H9 (cell line): Measurements from ENCODE around the gene RPRD1B. TPM values are rescaled to one million over a fixed set of nuclear protein-coding genes. Genes with fewer than 3 reads are reported as not detected.

Source experiments
- DNase-seq: peaks from one replicate; pipeline ENCODE4 v3.0.0-alpha.2; 2017
- H2AFZ ChIP-seq: one replicate; pipeline ENCODE4 v1.6.1; 2013; ENCODE audit warnings: mild to moderate bottlenecking, low read length, control low read depth, moderate library complexity
- H2AK5ac ChIP-seq: 2 replicates; pipeline ENCODE4 v1.6.1; 2013; ENCODE audit warnings: low read length, control low read depth, mixed read lengths; ENCODE audit not compliant: insufficient read length
- H2BK120ac ChIP-seq: one replicate; pipeline ENCODE4 v1.6.1; 2013; ENCODE audit warnings: low read depth, mild to moderate bottlenecking, low read length, control low read depth, inconsistent platforms; ENCODE audit not compliant: poor library complexity, severe bottlenecking
- H2BK12ac ChIP-seq: 2 replicates; pipeline ENCODE4 v1.6.1; 2013; ENCODE audit warnings: low read length, control low read depth, mixed read lengths, low read depth; ENCODE audit not compliant: insufficient read length
- H2BK15ac ChIP-seq: 2 replicates; pipeline ENCODE4 v1.6.1; 2013; ENCODE audit warnings: low read depth, low read length, control low read depth
- H2BK20ac ChIP-seq: one replicate; pipeline ENCODE4 v1.6.1; 2013; ENCODE audit warnings: low read depth, mild to moderate bottlenecking, low read length, control low read depth, inconsistent platforms; ENCODE audit not compliant: poor library complexity, severe bottlenecking
- H2BK5ac ChIP-seq: 2 replicates; pipeline ENCODE4 v1.6.1; 2013; ENCODE audit warnings: low read length, control low read depth, mixed read lengths; ENCODE audit not compliant: insufficient read length
- H3K14ac ChIP-seq: 2 replicates; pipeline ENCODE4 v1.6.1; 2013; ENCODE audit warnings: low read length, control low read depth; ENCODE audit not compliant: insufficient read depth
- H3K18ac ChIP-seq: 2 replicates; pipeline ENCODE4 v1.6.1; 2013; ENCODE audit warnings: low read depth, mild to moderate bottlenecking, mixed read lengths, low read length, control low read depth; ENCODE audit not compliant: insufficient read length
- H3K23ac ChIP-seq: 2 replicates; pipeline ENCODE4 v1.6.1; 2013; ENCODE audit warnings: low read length, control low read depth, mixed read lengths, low read depth; ENCODE audit not compliant: insufficient read length
- H3K23me2 ChIP-seq: 2 replicates; pipeline ENCODE4 v1.6.1; 2013; ENCODE audit warnings: low read depth, mild to moderate bottlenecking, mixed read lengths, low read length, control low read depth; ENCODE audit not compliant: insufficient read length, poor library complexity, severe bottlenecking
- H3K27ac ChIP-seq: 2 replicates; pipeline ENCODE4 v1.5.1; 2013; ENCODE audit warnings: low read length, control low read depth, mixed read lengths, low read depth; ENCODE audit not compliant: insufficient read length
- H3K27me3 ChIP-seq: 2 replicates; pipeline ENCODE4 v1.6.1; 2013; ENCODE audit warnings: low read length, control low read depth, inconsistent platforms; ENCODE audit not compliant: insufficient read depth
- H3K4ac ChIP-seq: 2 replicates; pipeline ENCODE4 v1.6.1; 2013; ENCODE audit warnings: low read depth, mild to moderate bottlenecking, control low read depth, inconsistent platforms, low read length, moderate library complexity
- H3K4me1 ChIP-seq: 2 replicates; pipeline ENCODE4 v1.6.1; 2013; ENCODE audit warnings: low read length, control low read depth, inconsistent platforms; ENCODE audit not compliant: insufficient read depth
- H3K4me2 ChIP-seq: 2 replicates; pipeline ENCODE4 v1.6.1; 2013; ENCODE audit warnings: low read length, control low read depth, mixed read lengths; ENCODE audit not compliant: insufficient read length, insufficient read depth
- H3K56ac ChIP-seq: 2 replicates; pipeline ENCODE4 v1.6.1; 2013; ENCODE audit warnings: low read depth, mild to moderate bottlenecking, mixed read lengths, low read length, control low read depth; ENCODE audit not compliant: insufficient read length
- H3K79me1 ChIP-seq: 2 replicates; pipeline ENCODE4 v1.6.1; 2013; ENCODE audit warnings: low read depth, mild to moderate bottlenecking, moderate library complexity, low read length, control low read depth, inconsistent platforms; ENCODE audit not compliant: insufficient read depth, poor library complexity, severe bottlenecking
- H3K79me2 ChIP-seq: 2 replicates; pipeline ENCODE4 v1.6.1; 2013; ENCODE audit warnings: low read length, control low read depth, inconsistent platforms; ENCODE audit not compliant: insufficient read depth
- H3K9ac ChIP-seq: 2 replicates; pipeline ENCODE4 v1.6.1; 2013; ENCODE audit warnings: low read length, control low read depth, mixed read lengths; ENCODE audit not compliant: insufficient read length; ENCODE audit errors: extremely low read depth
- H3K9me3 ChIP-seq: one replicate; pipeline ENCODE4 v1.6.1; 2013; ENCODE audit warnings: low read depth, low read length, inconsistent platforms; ENCODE audit not compliant: control insufficient read depth
- H3T11ph ChIP-seq: one replicate; pipeline ENCODE4 v1.6.1; 2013; ENCODE audit warnings: mild to moderate bottlenecking, low read length, control low read depth, inconsistent platforms
- H4K20me1 ChIP-seq: one replicate; pipeline ENCODE4 v1.6.1; 2013; ENCODE audit not compliant: control insufficient read depth, insufficient read length, insufficient read depth
- H4K5ac ChIP-seq: 2 replicates; pipeline ENCODE4 v1.6.1; 2013; ENCODE audit warnings: low read depth, mild to moderate bottlenecking, mixed read lengths, low read length, control low read depth; ENCODE audit not compliant: insufficient read length
- H4K8ac ChIP-seq: replicated peaks from 2 replicates; pipeline ENCODE4 v1.6.1; 2013; ENCODE audit warnings: low read length, control low read depth, mixed read lengths, low read depth; ENCODE audit not compliant: insufficient read length
- H4K91ac ChIP-seq: 2 replicates; pipeline ENCODE4 v1.6.1; 2013; ENCODE audit warnings: low read depth, mild to moderate bottlenecking, moderate library complexity, mixed read lengths, low read length, control low read depth; ENCODE audit not compliant: insufficient read length
- H3K27ac Mint-ChIP-seq, 3 experiments: 2 replicates in 2 of 3; 3 replicates in 1 of 3; pipeline ENCODE4 v1.8.0; 2020 to 2021; ENCODE audit warnings: mixed read lengths in 3 of 3, mild to moderate bottlenecking in 1 of 3, moderate library complexity in 1 of 3
- H3K27me3 Mint-ChIP-seq: 2 replicates; pipeline ENCODE4 v1.8.0; 2021; ENCODE audit warnings: low read depth, mild to moderate bottlenecking, moderate library complexity, mixed read lengths
- H3K36me3 Mint-ChIP-seq, 3 experiments: 2 replicates in 2 of 3; 3 replicates in 1 of 3; pipeline ENCODE4 v1.8.0; 2020 to 2021; ENCODE audit warnings: low read depth in 3 of 3, mixed read lengths in 3 of 3; ENCODE audit not compliant: insufficient read depth in 1 of 3
- H3K4me1 Mint-ChIP-seq, 2 experiments: 2 replicates each; pipeline ENCODE4 v1.8.0; 2020; ENCODE audit warnings: mixed read lengths in 2 of 2
- H3K4me3 Mint-ChIP-seq, 2 experiments: 2 replicates in 1 of 2; 3 replicates in 1 of 2; pipeline ENCODE4 v1.8.0; 2020 to 2021; ENCODE audit warnings: mild to moderate bottlenecking in 2 of 2, mixed read lengths in 2 of 2, moderate library complexity in 1 of 2
- H3K9me3 Mint-ChIP-seq, 2 experiments: 2 replicates in 1 of 2; 3 replicates in 1 of 2; pipeline ENCODE4 v1.8.0; 2020; ENCODE audit warnings: mild to moderate bottlenecking in 2 of 2, mixed read lengths in 2 of 2, moderate library complexity in 1 of 2
- WGBS: extraction: QIAGEN DNeasy Blood & Tissue Kit; methylation state at CpG from one replicate; pipeline ENCODE4 v1.1.7; 2013; ENCODE audit warnings: missing lambda C conversion rate, low lambda C conversion rate, mixed read lengths; ENCODE audit not compliant: insufficient read length; ENCODE audit errors: extremely low coverage; 5-methylcytosine and 5-hydroxymethylcytosine counted together
- total RNA-seq: library from RNA; stranded (reverse); gene quantifications from 2 replicates; pipeline ENCODE4 v1.2.1, GENCODE V29; 2021
- TF ChIP-seq, protein P1 (sequence below): fragments of 200-600 bp; sonication (generic); conservative IDR thresholded peaks from 3 replicates; pipeline ENCODE4 v1.8.0; 2021; ENCODE audit warnings: antibody characterized with exemption, mild to moderate bottlenecking

Gene RPRD1B
- total RNA-seq, 1 experiment from 2014 or later: 34.3 TPM

GRCh38 chr20:38126146-38126921 is 92.8 kb downstream of the RPRD1B start:
- H3K23me2 ChIP-seq: no peaks in the 10 kb centered on the region
- H3K27ac Mint-ChIP-seq: no peak overlapping the region
- H3K4me2 ChIP-seq: no peak overlapping the region

More at GRCh38 chr20:38126146-38126921, 92.8 kb downstream of the RPRD1B start:
- Histone ChIP-seq H4K8ac (no peak overlapping the region), H3T11ph (no peak overlapping the region), H4K91ac (no peak overlapping the region), H3K79me2 (no peaks in the 10 kb centered on the region), H3K79me1 (no peaks in the 10 kb centered on the region), H3K18ac (no peak overlapping the region), H4K20me1 (no peaks in the 10 kb centered on the region), H3K9ac (no peak overlapping the region), H3K4me1 (no peaks in the 10 kb centered on the region; the same call in 1 of the 2 replicates), H4K5ac (no peak overlapping the region), H2BK5ac (no peak overlapping the region), H3K9me3 (no peaks in the 10 kb centered on the region), H2BK120ac (no peak overlapping the region), H2BK20ac (no peak overlapping the region), H3K14ac (no peak overlapping the region), H3K4ac (no peak overlapping the region), H3K23ac (no peak overlapping the region), H2BK12ac (no peak overlapping the region), H3K56ac (no peak overlapping the region), H3K27ac (no peak overlapping the region), H2AFZ (no peak overlapping the region), H2BK15ac (no peak overlapping the region), H2AK5ac (no peak overlapping the region), H3K27me3 (no peaks in the 10 kb centered on the region)
- TF ChIP-seq, protein P1, sequence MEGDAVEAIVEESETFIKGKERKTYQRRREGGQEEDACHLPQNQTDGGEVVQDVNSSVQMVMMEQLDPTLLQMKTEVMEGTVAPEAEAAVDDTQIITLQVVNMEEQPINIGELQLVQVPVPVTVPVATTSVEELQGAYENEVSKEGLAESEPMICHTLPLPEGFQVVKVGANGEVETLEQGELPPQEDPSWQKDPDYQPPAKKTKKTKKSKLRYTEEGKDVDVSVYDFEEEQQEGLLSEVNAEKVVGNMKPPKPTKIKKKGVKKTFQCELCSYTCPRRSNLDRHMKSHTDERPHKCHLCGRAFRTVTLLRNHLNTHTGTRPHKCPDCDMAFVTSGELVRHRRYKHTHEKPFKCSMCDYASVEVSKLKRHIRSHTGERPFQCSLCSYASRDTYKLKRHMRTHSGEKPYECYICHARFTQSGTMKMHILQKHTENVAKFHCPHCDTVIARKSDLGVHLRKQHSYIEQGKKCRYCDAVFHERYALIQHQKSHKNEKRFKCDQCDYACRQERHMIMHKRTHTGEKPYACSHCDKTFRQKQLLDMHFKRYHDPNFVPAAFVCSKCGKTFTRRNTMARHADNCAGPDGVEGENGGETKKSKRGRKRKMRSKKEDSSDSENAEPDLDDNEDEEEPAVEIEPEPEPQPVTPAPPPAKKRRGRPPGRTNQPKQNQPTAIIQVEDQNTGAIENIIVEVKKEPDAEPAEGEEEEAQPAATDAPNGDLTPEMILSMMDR: no peak
- Mint-ChIP-seq H3K4me1 (peaks cover 5 to 6% of the 10 kb centered on the region in 2 experiments; a peak in 2 of 4 replicates), H3K27me3 (no peaks in the 10 kb centered on the region; the same call in 1 of the 2 replicates), H3K9me3 (no peaks in the 10 kb centered on the region), H3K4me3 (no peak overlapping the region), H3K36me3 (no peaks in the 10 kb centered on the region)
- DNase-seq: peak; percentile 17
- WGBS: no CpG with 5 or more reads among the region's 7 CpGs
